Lower lobe of right lung (tissue), 2 donors: ENCODE measurements around the gene PCCA. TPM values are rescaled to one million over a fixed set of nuclear protein-coding genes. Genes with fewer than 3 reads are reported as not detected.

Experiments
- ATAC-seq, 2 donors: fragments of 200-7000 bp; cut with Tn5 transposase; one replicate each; pipeline ENCODE4 v1.9.1; 2020 to 2022; ENCODE audit warnings: mild to moderate bottlenecking in 2 of 2, moderate library complexity in 2 of 2
- DNase-seq: peaks from one replicate; pipeline ENCODE4 v3.0.0-alpha.2; 2020
- H3K27ac ChIP-seq: fragments of 200-600 bp; one replicate; pipeline ENCODE4 v1.8.0; 2022
- H3K27me3 ChIP-seq: fragments of 200-600 bp; one replicate; pipeline ENCODE4 v1.8.0; 2022; ENCODE audit warnings: low read depth
- H3K36me3 ChIP-seq: fragments of 200-600 bp; one replicate; pipeline ENCODE4 v1.8.0; 2022; ENCODE audit warnings: mild to moderate bottlenecking
- H3K4me1 ChIP-seq: fragments of 200-600 bp; one replicate; pipeline ENCODE4 v1.8.0; 2022
- H3K4me3 ChIP-seq: fragments of 200-600 bp; one replicate; pipeline ENCODE4 v1.8.0; 2022; ENCODE audit warnings: mild to moderate bottlenecking
- H3K9me3 ChIP-seq: fragments of 200-600 bp; one replicate; pipeline ENCODE4 v1.8.0; 2022
- CTCF ChIP-seq: fragments of 200-600 bp; IDR thresholded peaks from one replicate; pipeline ENCODE4 v1.8.0; 2022; ENCODE audit warnings: antibody characterized with exemption, mild to moderate bottlenecking
- intact Hi-C: fragments of 100-400 bp; cut with DNase I; formaldehyde crosslinking; loops from one replicate; pipeline ENCODE4 v1.11.0; 2022
- total RNA-seq: library from RNA; stranded (reverse); fragmentation: NEBNext Ultra II Directional; extraction: Animal tissue kit (Norgen Biotek cat#: 25700); gene quantifications from one replicate; pipeline ENCODE4 v1.2.1, GENCODE V29; 2021
- donor health status: DM: no; HTN: yes; CAD: no; lungs with severe emphysema.

Gene PCCA
- total RNA-seq, 1 donor from 2014 or later, result 37.8 TPM

DNA sequence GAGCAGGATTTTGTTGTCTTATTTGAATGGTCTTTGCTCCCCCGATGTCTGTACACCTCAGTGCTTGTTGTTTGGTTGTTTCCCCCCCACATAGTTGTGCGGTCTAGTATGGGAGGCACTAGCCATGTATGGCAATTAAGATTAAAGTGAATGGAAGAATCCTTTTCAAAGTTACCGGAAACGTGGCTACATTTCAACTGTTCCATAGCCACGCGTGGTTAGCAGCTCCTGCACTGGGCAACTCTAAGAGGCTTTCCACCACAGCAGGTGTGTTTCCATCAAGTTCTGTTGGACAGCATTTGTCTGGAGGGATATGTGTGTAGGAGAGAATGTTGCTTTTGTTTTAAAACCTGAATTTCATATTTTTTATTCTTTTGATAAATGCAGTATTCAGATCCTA lies 252.4 kb downstream of the PCCA start:
- Histone ChIP-seq H3K27me3 (no peaks in the 10 kb centered on the region), H3K36me3 (no peaks in the 10 kb centered on the region), H3K9me3 (no peaks in the 10 kb centered on the region), H3K4me3 (no peak overlapping the region), H3K27ac (no peak overlapping the region), H3K4me1 (no peaks in the 10 kb centered on the region)
- no peak for TF ChIP-seq CTCF
- DNase-seq (no peak), ATAC-seq (no peak)
- intact Hi-C loops, result no loop called here

GRCh38 chr13:100344544-100344943 lies 255.7 kb downstream of the PCCA start:
- Histone ChIP-seq H3K4me1 (no peaks in the 10 kb centered on the region), H3K9me3 (no peaks in the 10 kb centered on the region), H3K27me3 (no peaks in the 10 kb centered on the region), H3K36me3 (no peaks in the 10 kb centered on the region), H3K4me3 (no peak overlapping the region), H3K27ac (no peak overlapping the region)
- intact Hi-C loops, result no loop called here
- TF ChIP-seq CTCF, result no peak
- DNase-seq, result no peak
- ATAC-seq, result no peak

DNA sequence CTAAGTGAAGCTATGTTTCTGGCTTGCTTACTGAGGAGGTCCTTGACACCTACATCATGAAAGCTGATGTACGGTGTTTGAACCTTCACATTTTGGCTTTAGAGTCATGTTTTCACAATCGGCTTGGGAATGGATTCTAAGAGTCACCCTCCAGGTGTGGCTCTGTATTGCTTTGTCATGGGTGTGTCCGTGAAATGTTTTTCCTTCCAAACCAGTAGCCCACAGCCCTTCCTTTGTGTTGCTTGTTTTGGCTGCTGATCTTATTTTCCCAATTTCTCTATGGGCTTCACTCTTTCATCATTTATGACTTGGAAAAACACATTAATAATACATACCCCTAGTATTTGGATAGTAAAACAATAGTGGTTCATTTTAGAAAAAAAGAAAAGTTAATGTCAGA lies 259.1 kb downstream of the PCCA start:
- Histone ChIP-seq H3K9me3 (no peaks in the 10 kb centered on the region), H3K4me1 (no peaks in the 10 kb centered on the region), H3K27me3 (no peaks in the 10 kb centered on the region), H3K4me3 (no peak overlapping the region), H3K36me3 (no peaks in the 10 kb centered on the region), H3K27ac (no peak overlapping the region)
- intact Hi-C loops, result no loop called here
- DNase-seq (no peak), ATAC-seq (no peak)
- TF ChIP-seq CTCF, result no peak

GRCh38 chr13:100349594-100349993 lies 260.7 kb downstream of the PCCA start:
- intact Hi-C loops, result no loop called here
- H3K27me3 ChIP-seq, result no peaks in the 10 kb centered on the region
- H3K36me3 ChIP-seq, result no peaks in the 10 kb centered on the region
- no peak for TF ChIP-seq CTCF
- H3K9me3 ChIP-seq, result no peaks in the 10 kb centered on the region
- no peak for DNase-seq
- no peak for ATAC-seq
- no peak overlapping the region for H3K27ac ChIP-seq
- H3K4me1 ChIP-seq, result no peaks in the 10 kb centered on the region
- H3K4me3 ChIP-seq, result no peak overlapping the region

GRCh38 chr13:100350601-100351000 lies 261.7 kb downstream of the PCCA start:
- no peak overlapping the region for H3K27ac ChIP-seq
- intact Hi-C loops, result no loop called here
- no peaks in the 10 kb centered on the region for H3K4me1 ChIP-seq
- no peak for ATAC-seq
- H3K27me3 ChIP-seq, result no peaks in the 10 kb centered on the region
- no peak for DNase-seq
- H3K4me3 ChIP-seq, result no peak overlapping the region
- no peaks in the 10 kb centered on the region for H3K9me3 ChIP-seq
- no peaks in the 10 kb centered on the region for H3K36me3 ChIP-seq
- no peak for TF ChIP-seq CTCF

GRCh38 chr13:100356426-100356825 lies 267.5 kb downstream of the PCCA start:
- no peak overlapping the region for H3K4me3 ChIP-seq
- intact Hi-C loops, result no loop called here
- H3K9me3 ChIP-seq, result no peaks in the 10 kb centered on the region
- DNase-seq (no peak), ATAC-seq (no peak)
- H3K27me3 ChIP-seq, result no peaks in the 10 kb centered on the region
- no peak overlapping the region for H3K27ac ChIP-seq
- no peak for TF ChIP-seq CTCF
- no peaks in the 10 kb centered on the region for H3K36me3 ChIP-seq
- H3K4me1 ChIP-seq, result no peaks in the 10 kb centered on the region
